Psoas muscle (tissue), 8 donors: Measurements from ENCODE around the gene FBLN1. TPM values are rescaled to one million over a fixed set of nuclear protein-coding genes. Genes with fewer than 3 reads are reported as not detected.
A peak's percentile ranks its signal among the peaks of the same experiment; 100 is the strongest.

ENCODE experiments used
- ATAC-seq, 4 donors: fragments of 200-7000 bp; cut with Tn5 transposase; one replicate each; pipeline ENCODE4 v1.9.1; 2020; ENCODE audit warnings: moderate library complexity in 3 of 4, mild to moderate bottlenecking in 2 of 4
- DNase-seq, 2 donors: peaks; one replicate each; pipeline ENCODE4 v3.0.0-alpha.2; 2020
- H3K27ac ChIP-seq: fragments of 200-600 bp; one replicate; pipeline ENCODE4 v1.8.0; 2022
- H3K27me3 ChIP-seq, 3 donors: fragments of 200-600 bp in 1 of 3; one replicate each; pipeline versions ENCODE4 v1.6.1 to v1.8.0; 2013 to 2022; ENCODE audit warnings: low read length in 2 of 3, mild to moderate bottlenecking in 2 of 3, moderate library complexity in 1 of 3; ENCODE audit not compliant: insufficient read depth in 3 of 3
- H3K36me3 ChIP-seq, 2 donors: fragments of 200-600 bp in 1 of 2; one replicate each; pipeline versions ENCODE4 v1.6.1 to v1.8.0; 2013 to 2022; ENCODE audit warnings: low read depth in 1 of 2, mild to moderate bottlenecking in 1 of 2, moderate library complexity in 1 of 2; ENCODE audit not compliant: insufficient read depth in 1 of 2
- H3K4me1 ChIP-seq: fragments of 200-600 bp; one replicate; pipeline ENCODE4 v1.8.0; 2022
- H3K4me3 ChIP-seq: fragments of 200-600 bp; one replicate; pipeline ENCODE4 v1.8.0; 2022; ENCODE audit warnings: mild to moderate bottlenecking
- H3K9me3 ChIP-seq: fragments of 200-600 bp; one replicate; pipeline ENCODE4 v1.8.0; 2022
- CTCF ChIP-seq: fragments of 200-600 bp; IDR thresholded peaks from one replicate; pipeline ENCODE4 v1.8.0; 2022; ENCODE audit warnings: antibody characterized with exemption
- WGBS, 3 donors: extraction: QIAGEN DNeasy Blood & Tissue Kit; methylation state at CpG; one replicate each; pipeline versions ENCODE4 v1.1.6 to v1.1.7; 2013; 5-methylcytosine and 5-hydroxymethylcytosine counted together
- intact Hi-C, 2 donors: fragments of 100-400 bp; cut with DNase I; formaldehyde crosslinking; loops; one replicate each; pipeline versions ENCODE4 v1.11.0 to v1.14.2; 2022
- polyA plus RNA-seq, 3 donors: library from polyadenylated mRNA; stranded (reverse); fragments of 200-250 nt; gene quantifications; one replicate each; pipeline ENCODE4 v1.2.3, GENCODE V29; 2013
- total RNA-seq, 4 donors: library from RNA; stranded (reverse); fragmentation: NEBNext Ultra II Directional in 2 of 4; extraction: Animal tissue kit (Norgen Biotek cat#: 25700) in 2 of 4; gene quantifications; one replicate each; pipeline versions ENCODE4 v1.2.1 to v1.2.4, GENCODE V29; 2021 to 2023
- donor health status: healthy with polysubstance abuse.
- donor health status: DM: no; HTN: no; CAD: no; lungs with moderate emphysema.
- donor health status: Bipolar disorder and iron deficiency.
- donor health status: healthy.
- donor health status: DM: yes; HTN: yes; CAD: no.
- donor health status: DM: no; HTN: no; CAD: no.
- donor health status: DM: no; HTN: no; CAD: no.
- donor health status: DM: yes; HTN: yes; CAD: no.

Gene FBLN1
- total and polyA plus RNA-seq, 7 donors, result 10.5 to 95.7 (median 19.3) TPM

DNA sequence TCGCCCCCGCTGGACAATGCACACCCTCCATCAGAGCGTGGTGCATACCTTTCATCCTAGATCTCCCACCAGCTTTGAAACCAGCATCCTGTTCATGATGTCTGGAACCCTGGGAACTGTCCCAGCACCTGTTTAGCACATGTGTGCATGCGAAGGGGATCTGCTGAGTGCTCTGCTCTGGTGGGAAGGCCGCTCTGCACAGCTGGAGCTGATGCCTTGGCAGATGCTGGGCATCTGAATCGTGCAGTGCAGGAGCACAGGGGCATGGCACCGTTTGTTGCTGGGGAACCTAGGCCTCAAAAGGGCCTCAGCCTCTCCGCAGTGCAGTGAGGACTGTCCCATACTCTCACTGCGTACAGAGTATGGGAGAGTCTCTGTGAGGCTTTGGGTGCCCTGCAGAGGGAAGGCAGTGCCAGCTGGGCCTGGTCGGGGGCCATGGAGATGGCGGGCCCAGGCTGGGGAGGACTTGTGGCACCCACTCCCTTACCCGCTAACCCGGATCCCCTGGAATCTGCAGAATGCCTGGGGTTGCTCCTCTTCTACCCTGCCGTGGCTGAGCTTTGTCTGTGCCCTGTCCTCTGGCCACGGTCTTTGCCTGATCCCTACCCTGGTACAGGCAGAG lies 96.0 kb downstream of the FBLN1 start:
- ATAC-seq, result no peak
- H3K27ac ChIP-seq, result no peak overlapping the region
- H3K4me3 ChIP-seq, result no peak overlapping the region
- no peaks in the 10 kb centered on the region for H3K36me3 ChIP-seq
- TF ChIP-seq CTCF, result no peak
- H3K4me1 ChIP-seq, result no peaks in the 10 kb centered on the region
- WGBS, 3 donors, result 79 to 84% (median 84%) methylated on average over 14 to 15 of the region's 15 CpGs
- intact Hi-C loops, result no loop called here
- peak in 1 of 2 donors; percentile 35 for DNase-seq
- H3K27me3 ChIP-seq, result peaks cover 0 to 1% (median 0%) of the 10 kb centered on the region in 3 donors
- no peaks in the 10 kb centered on the region for H3K9me3 ChIP-seq

- DNase-seq, result no peak
- no peak for TF ChIP-seq CTCF
- 95 to 97% (median 96%) methylated on average over 22 of the region's 22 CpGs for WGBS, 3 donors
- H3K27ac ChIP-seq, result no peak overlapping the region
- no peak overlapping the region for H3K4me3 ChIP-seq
- intact Hi-C loops, result no loop called here
- ATAC-seq, result no peak
- H3K36me3 ChIP-seq, result no peaks in the 10 kb centered on the region
- peaks cover 0 to 1% (median 0%) of the 10 kb centered on the region in 3 donors for H3K27me3 ChIP-seq
- H3K4me1 ChIP-seq, result no peaks in the 10 kb centered on the region
- H3K9me3 ChIP-seq, result no peaks in the 10 kb centered on the region
Observed at GRCh38 chr22:45599836-45600577, 97.3 kb downstream of the FBLN1 start.

- TF ChIP-seq CTCF, result no peak
- DNase-seq, result no peak
- H3K4me3 ChIP-seq, result no peak overlapping the region
- ATAC-seq, result peak in 1 of 4 donors; percentile 36
- H3K27ac ChIP-seq, result no peak overlapping the region
- H3K36me3 ChIP-seq, result no peaks in the 10 kb centered on the region
- H3K4me1 ChIP-seq, result no peaks in the 10 kb centered on the region
- WGBS, 3 donors, result 75 to 87% (median 80%) methylated on average over 14 of the region's 14 CpGs
- H3K9me3 ChIP-seq, result no peaks in the 10 kb centered on the region
- intact Hi-C loops, result no loop called here
- H3K27me3 ChIP-seq, result peaks cover 0 to 1% (median 0%) of the 10 kb centered on the region in 3 donors
Observed at GRCh38 chr22:45600790-45601730, 98.4 kb downstream of the FBLN1 start.

DNA sequence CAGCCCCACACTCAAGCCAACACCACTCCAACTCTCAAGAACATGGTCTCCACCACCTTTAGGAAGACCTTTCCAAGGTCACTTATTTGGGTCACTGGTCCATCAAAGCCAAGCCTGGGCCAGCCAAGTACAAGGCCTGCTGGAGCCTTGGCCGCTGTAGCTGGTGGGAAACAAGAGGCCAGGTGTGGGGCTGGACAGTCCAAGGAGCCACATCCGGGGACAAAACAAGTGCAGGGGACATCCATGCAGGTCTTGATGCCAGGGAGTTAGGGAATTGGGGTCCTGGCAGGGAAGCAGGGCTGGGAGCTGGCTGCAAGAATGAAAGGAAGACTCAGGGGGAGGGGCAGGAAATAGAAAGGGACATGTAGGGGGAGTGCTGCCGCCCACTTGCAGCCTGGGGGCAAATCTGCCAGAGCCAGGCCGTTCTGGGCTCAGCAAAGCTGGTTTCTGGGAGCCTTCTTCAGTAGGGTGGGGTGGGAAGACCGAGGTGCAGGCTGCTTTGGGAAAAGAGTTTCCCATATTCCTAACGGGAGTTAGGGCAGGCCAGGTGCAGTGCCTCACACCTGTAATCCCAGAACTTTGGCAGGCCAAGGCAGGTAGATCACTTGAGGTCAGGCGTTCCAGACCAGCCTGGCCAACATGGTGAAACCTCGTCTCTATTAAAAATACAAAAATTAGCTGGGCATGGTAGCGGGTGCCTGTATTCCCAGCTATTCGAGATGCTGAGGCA lies 99.5 kb downstream of the FBLN1 start:
- WGBS, 3 donors, result 82 to 85% (median 84%) methylated on average over 10 of the region's 10 CpGs
- ATAC-seq, result no peak

More for the DNA sequence above, 99.5 kb downstream of the FBLN1 start:
- no peak for DNase-seq
- Histone ChIP-seq H3K9me3 (no peaks in the 10 kb centered on the region), H3K27me3 (peaks cover 0 to 1% (median 0%) of the 10 kb centered on the region in 3 donors), H3K4me1 (no peaks in the 10 kb centered on the region), H3K27ac (no peak overlapping the region), H3K36me3 (no peaks in the 10 kb centered on the region), H3K4me3 (no peak overlapping the region)
- TF ChIP-seq CTCF, result no peak
- intact Hi-C loops, result no loop called here
